ENCODE data around the gene ZNF865. TPM values are rescaled to one million over a fixed set of nuclear protein-coding genes. Genes with fewer than 3 reads are reported as not detected.

The ZNF865 gene
- total and polyA plus RNA-seq, 2 experiments from 2014 or later: 1.9 to 11.2 TPM

GRCh38 chr19:55641426-55642152 is 36.1 kb downstream of the ZNF865 start:
- H3K36me3 ChIP-seq: no peaks in the 10 kb centered on the region
- peaks cover 16% of the 10 kb centered on the region for H3K4me1 ChIP-seq (ENCODE audit: low read depth)
- peak; percentile 19 to 62 for DNase-seq (ENCODE audit: low read depth in 1 of 2, low spot score in 1 of 2)
- H3K27ac ChIP-seq: peak overlapping the region; percentile 91
- no peaks in the 10 kb centered on the region for H3K9me3 ChIP-seq (ENCODE audit: low read depth)
- no peaks in the 10 kb centered on the region for H3K27me3 ChIP-seq
- H3K4me3 ChIP-seq: peak overlapping the region; percentile 95
- TF ChIP-seq CTCF (IDR thresholded peaks at IDR 0.05; ENCODE audit: low read depth, low read length): no peak

- H3K27me3 ChIP-seq: no peaks in the 10 kb centered on the region
- H3K27ac ChIP-seq: peak overlapping the region; percentile 91
- no peaks in the 10 kb centered on the region for H3K9me3 ChIP-seq (ENCODE audit: low read depth)
- no peak for TF ChIP-seq CTCF (IDR thresholded peaks at IDR 0.05; ENCODE audit: low read depth, low read length)
- H3K4me3 ChIP-seq: peak overlapping the region; percentile 95
- H3K36me3 ChIP-seq: no peaks in the 10 kb centered on the region
- DNase-seq (ENCODE audit: low read depth in 1 of 2, low spot score in 1 of 2): peak; percentile 39 to 50
- H3K4me1 ChIP-seq (ENCODE audit: low read depth): peaks cover 18% of the 10 kb centered on the region
These were observed 36.9 kb downstream of the ZNF865 start for GRCh38 chr19:55642153-55643002.

GRCh38 chr19:55643003-55643886 is 37.8 kb downstream of the ZNF865 start, which contains the start of gene ZNF581:
Gene ZNF581, plus strand, starts transcription at chr19:55643649. Its CDS starts 923 bp downstream, at chr19:55644572.
- no peaks in the 10 kb centered on the region for H3K27me3 ChIP-seq
- peak within 1 kb of the TSS; percentile 91 for H3K27ac ChIP-seq
- H3K4me1 ChIP-seq (ENCODE audit: low read depth): peaks cover 19% of the 10 kb centered on the region
- no peak for TF ChIP-seq CTCF (IDR thresholded peaks at IDR 0.05; ENCODE audit: low read depth, low read length)
- no peaks in the 10 kb centered on the region for H3K36me3 ChIP-seq
- peak within 1 kb of the TSS; percentile 95 for H3K4me3 ChIP-seq
- peak; percentile 83 to 85 for DNase-seq (ENCODE audit: low read depth in 1 of 2, low spot score in 1 of 2)
- no peaks in the 10 kb centered on the region for H3K9me3 ChIP-seq (ENCODE audit: low read depth)

- Histone ChIP-seq H3K36me3 (no peaks in the 10 kb centered on the region), H3K4me3 (peak overlapping the region; percentile 95), H3K27ac (peak overlapping the region; percentile 91), H3K9me3 (ENCODE audit: low read depth) (no peaks in the 10 kb centered on the region), H3K4me1 (ENCODE audit: low read depth) (peaks cover 19% of the 10 kb centered on the region), H3K27me3 (no peaks in the 10 kb centered on the region)
- no peak for DNase-seq (ENCODE audit: low read depth in 1 of 2, low spot score in 1 of 2)
- TF ChIP-seq CTCF (IDR thresholded peaks at IDR 0.05; ENCODE audit: low read depth, low read length): no peak
These were observed 38.4 kb downstream of the ZNF865 start for GRCh38 chr19:55643887-55644176.

GRCh38 chr19:55644191-55644833 is 38.9 kb downstream of the ZNF865 start:
- DNase-seq (ENCODE audit: low read depth in 1 of 2, low spot score in 1 of 2): no peak
- TF ChIP-seq CTCF (IDR thresholded peaks at IDR 0.05; ENCODE audit: low read depth, low read length): no peak
- H3K4me3 ChIP-seq: peak overlapping the region; percentile 95
- H3K27ac ChIP-seq: peak overlapping the region; percentile 91
- no peaks in the 10 kb centered on the region for H3K27me3 ChIP-seq
- no peaks in the 10 kb centered on the region for H3K36me3 ChIP-seq
- peaks cover 19% of the 10 kb centered on the region for H3K4me1 ChIP-seq (ENCODE audit: low read depth)
- H3K9me3 ChIP-seq (ENCODE audit: low read depth): no peaks in the 10 kb centered on the region
